Upper lobe of left lung (tissue), 6 donors: Measurements from ENCODE around the gene STK39. TPM values are rescaled to one million over a fixed set of nuclear protein-coding genes. Genes with fewer than 3 reads are reported as not detected.

Experiments
- ATAC-seq, 2 donors: fragments of 200-7000 bp; cut with Tn5 transposase; one replicate each; pipeline ENCODE4 v1.9.1; 2022; ENCODE audit warnings: mild to moderate bottlenecking in 2 of 2, moderate library complexity in 2 of 2; ENCODE audit not compliant: low FRiP score in 2 of 2
- DNase-seq, 2 donors: peaks; one replicate each; pipeline ENCODE4 v3.0.0-alpha.2; 2019 to 2020
- H3K27ac ChIP-seq, 4 donors: fragments of 200-600 bp; sonication (generic); one replicate each; pipeline ENCODE4 v1.5.1; 2016 to 2019
- H3K27me3 ChIP-seq, 4 donors: fragments of 200-600 bp; sonication (generic); one replicate each; pipeline ENCODE4 v1.5.1; 2017 to 2019
- H3K36me3 ChIP-seq, 4 donors: fragments of 200-600 bp; sonication (generic); one replicate each; pipeline ENCODE4 v1.5.1; 2016 to 2019
- H3K4me1 ChIP-seq, 4 donors: fragments of 200-600 bp; sonication (generic); one replicate each; pipeline ENCODE4 v1.5.1; 2018 to 2019
- H3K4me3 ChIP-seq, 4 donors: fragments of 200-600 bp; sonication (generic); one replicate each; pipeline ENCODE4 v1.5.1; 2017 to 2019; ENCODE audit warnings: mild to moderate bottlenecking in 2 of 4, moderate library complexity in 1 of 4
- H3K9me3 ChIP-seq, 4 donors: fragments of 200-600 bp; sonication (generic); one replicate each; pipeline ENCODE4 v1.5.1; 2018 to 2019
- CTCF ChIP-seq, 6 experiments: fragments of 450-650 bp in 4 of 6; fragments of 200-600 bp in 2 of 6; sonication (generic) in 2 of 6; IDR thresholded peaks; one replicate each; pipeline ENCODE4 v1.5.1; 2016 to 2019; ENCODE audit warnings: antibody characterized with exemption in 6 of 6
- EP300 ChIP-seq, 4 donors: sonication (generic); formaldehyde crosslinking; IDR thresholded peaks; one replicate each; pipeline ENCODE4 v1.5.1; 2017; ENCODE audit warnings: antibody characterized with exemption in 4 of 4, control low read depth in 2 of 4
- POLR2A ChIP-seq, 4 donors: fragments of 450-650 bp; IDR thresholded peaks; one replicate each; pipeline ENCODE4 v1.5.1; 2016 to 2017; ENCODE audit warnings: antibody characterized with exemption in 4 of 4, mild to moderate bottlenecking in 2 of 4
- POLR2AphosphoS5 ChIP-seq, 2 donors: sonication (generic); formaldehyde crosslinking; IDR thresholded peaks; one replicate each; pipeline ENCODE4 v1.5.1; 2017; ENCODE audit warnings: antibody characterized with exemption in 2 of 2
- WGBS, 2 donors: methylation state at CpG; one replicate each; pipeline ENCODE4 v1.1.5; 2017 to 2018; 5-methylcytosine and 5-hydroxymethylcytosine counted together
- total RNA-seq, 6 donors: library from RNA; depleted of rRNA in 4 of 6; stranded (reverse); fragments of >200 nt in 4 of 6; gene quantifications; one replicate each; pipeline versions ENCODE4 v1.1.0 to v1.2.1, GENCODE V29; 2016 to 2021
- donor health status: DM: no; HTN: no; CAD: no; lungs with moderate emphysema.
- donor health status: DM: no; HTN: yes; CAD: no; lungs with severe emphysema.

STK39 gene
- total RNA-seq, 6 donors from 2014 or later = 7.9 to 18.8 (median 12.1) TPM

DNA sequence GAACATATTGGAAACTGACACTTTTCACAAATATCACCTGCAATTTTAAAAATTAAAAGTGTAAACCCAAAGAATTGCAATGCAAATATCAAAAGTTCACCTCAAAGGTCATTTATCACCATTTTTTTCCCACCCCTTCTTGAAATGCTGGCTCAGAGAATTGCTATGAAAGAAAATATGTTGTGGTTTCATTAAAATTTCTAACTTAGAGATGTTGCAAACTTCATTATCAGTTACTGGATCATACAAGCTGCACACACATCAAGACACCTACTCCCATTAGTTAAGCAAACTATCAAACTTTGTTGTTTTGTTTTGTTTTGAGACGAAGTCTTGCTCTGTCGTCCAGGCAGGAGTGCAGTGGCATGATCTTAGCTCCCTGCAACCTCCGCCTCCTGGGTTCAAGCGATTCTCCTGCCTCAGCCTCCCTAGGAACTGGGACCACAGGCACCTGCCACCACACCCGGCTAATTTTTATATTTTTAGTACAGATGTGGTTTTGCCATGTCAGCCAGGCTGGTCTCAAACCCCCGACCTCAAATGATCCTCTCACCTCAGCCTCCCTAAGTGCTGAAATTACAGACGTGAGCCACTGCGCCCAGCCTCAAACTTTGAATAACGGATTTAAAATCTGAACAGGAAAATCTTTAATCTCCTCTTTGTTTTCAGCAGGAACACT lies 37.0 kb downstream of the STK39 start:
- H3K9me3 ChIP-seq = no peaks in the 10 kb centered on the region
- H3K4me1 ChIP-seq = peaks cover 10 to 26% (median 23%) of the 10 kb centered on the region in 4 donors
- peak overlapping the region in 3 of 4 donors; percentile 25 to 42 (median 39) for H3K4me3 ChIP-seq
- DNase-seq = no peak
- TF ChIP-seq POLR2A (IDR thresholded peaks at IDR 0.05) (no peak), EP300 (IDR thresholded peaks at IDR 0.05) (no peak), CTCF (IDR thresholded peaks at IDR 0.05) (no peak), POLR2AphosphoS5 (IDR thresholded peaks at IDR 0.05) (no peak)
- H3K27me3 ChIP-seq = no peaks in the 10 kb centered on the region
- ATAC-seq = no peak
- peak overlapping the region in 2 of 4 donors; percentile 65 to 74 for H3K27ac ChIP-seq
- H3K36me3 ChIP-seq = no peaks in the 10 kb centered on the region
- 67 to 70% methylated on average over 9 of the region's 9 CpGs for WGBS, 2 donors

DNA sequence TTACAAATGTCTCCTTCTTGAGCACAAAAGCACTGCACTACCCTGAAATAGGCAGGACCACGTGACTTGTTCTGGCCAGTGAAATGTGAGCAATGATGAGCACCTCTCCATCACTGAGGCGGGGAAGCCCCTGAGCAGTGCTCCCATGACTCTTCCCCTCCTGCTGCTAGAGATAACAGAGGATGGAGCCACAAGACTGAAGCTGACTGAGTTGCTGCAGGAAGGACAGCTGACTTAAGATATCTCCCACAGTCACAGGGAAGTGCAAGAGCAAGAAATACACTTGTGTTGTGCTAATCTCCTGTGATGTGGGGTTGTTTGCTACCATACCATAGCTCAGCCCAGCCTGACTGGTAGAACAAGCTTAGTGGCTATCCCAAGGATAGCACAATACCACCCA lies 38.7 kb downstream of the STK39 start:
- H3K4me1 ChIP-seq = peaks cover 10 to 26% (median 23%) of the 10 kb centered on the region in 4 donors
- no peaks in the 10 kb centered on the region for H3K27me3 ChIP-seq
- H3K27ac ChIP-seq = no peak overlapping the region
- WGBS, 2 donors = 94 to 96% methylated on average over 2 of the region's 2 CpGs
- H3K9me3 ChIP-seq = no peaks in the 10 kb centered on the region
- no peak overlapping the region for H3K4me3 ChIP-seq
- TF ChIP-seq POLR2AphosphoS5 (IDR thresholded peaks at IDR 0.05) = no peak
- no peak for TF ChIP-seq POLR2A (IDR thresholded peaks at IDR 0.05)
- TF ChIP-seq CTCF (IDR thresholded peaks at IDR 0.05) = no peak
- no peak for TF ChIP-seq EP300 (IDR thresholded peaks at IDR 0.05)
- H3K36me3 ChIP-seq = no peaks in the 10 kb centered on the region
- DNase-seq = no peak
- ATAC-seq = no peak

GRCh38 chr2:168207851-168208250 lies 39.5 kb downstream of the STK39 start:
- no peaks in the 10 kb centered on the region for H3K27me3 ChIP-seq
- H3K27ac ChIP-seq = no peak overlapping the region
- no peak overlapping the region for H3K4me3 ChIP-seq
- H3K4me1 ChIP-seq = peaks cover 10 to 26% (median 22%) of the 10 kb centered on the region in 4 donors
- DNase-seq = no peak
- no peaks in the 10 kb centered on the region for H3K9me3 ChIP-seq
- ATAC-seq = no peak
- no peak for TF ChIP-seq CTCF (IDR thresholded peaks at IDR 0.05)
- no peak for TF ChIP-seq POLR2A (IDR thresholded peaks at IDR 0.05)
- no peak for TF ChIP-seq POLR2AphosphoS5 (IDR thresholded peaks at IDR 0.05)
- TF ChIP-seq EP300 (IDR thresholded peaks at IDR 0.05) = no peak
- WGBS, 2 donors = 79 to 87% methylated on average over 3 of the region's 3 CpGs
- no peaks in the 10 kb centered on the region for H3K36me3 ChIP-seq

DNA sequence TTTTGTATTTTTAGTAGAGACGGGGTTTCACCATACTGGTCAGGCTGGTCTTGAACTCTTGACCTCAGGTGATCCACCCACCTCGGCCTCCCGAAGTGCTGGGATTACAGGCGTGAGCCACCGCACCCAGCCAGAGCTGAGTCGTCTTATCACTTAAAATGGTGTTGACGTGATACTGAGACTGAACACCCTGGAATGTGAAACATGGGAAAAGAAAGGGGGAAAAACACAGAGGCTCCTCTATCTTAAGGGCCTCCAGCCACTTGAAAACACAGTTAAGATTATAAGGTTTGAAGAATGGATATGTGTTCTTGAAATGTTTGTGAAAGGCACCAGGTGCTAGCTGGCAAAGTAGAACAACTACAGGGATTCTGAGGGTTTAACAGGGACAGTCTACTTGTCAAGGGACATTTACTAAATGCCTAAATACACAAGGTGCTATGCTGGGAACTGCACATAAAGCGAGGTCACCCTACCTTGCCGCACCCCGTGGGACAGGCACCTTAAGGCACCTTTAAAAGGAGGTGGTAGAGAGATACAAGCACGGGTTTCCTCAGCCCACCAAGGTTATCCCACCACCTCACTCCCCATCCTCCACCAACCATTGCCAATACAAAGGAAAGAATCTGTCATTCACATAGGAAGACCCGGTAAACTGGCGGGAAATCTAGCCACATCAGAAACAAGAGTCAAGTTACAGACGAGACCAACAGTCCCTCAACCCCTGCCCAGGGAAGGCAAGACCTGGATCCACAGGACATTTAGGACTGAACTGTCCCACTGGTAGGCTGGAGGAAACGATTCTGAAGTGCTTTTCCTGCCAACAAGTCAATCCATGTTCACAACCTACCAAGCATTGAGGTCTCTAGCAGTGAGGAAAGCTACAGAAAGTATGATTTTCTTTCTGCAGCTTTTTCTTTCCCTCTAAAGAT lies 43.4 kb downstream of the STK39 start:
- ATAC-seq (peak in 1 of 2 donors; percentile 53), DNase-seq (peak in 1 of 2 donors; percentile 9)
- Histone ChIP-seq H3K27me3 (no peaks in the 10 kb centered on the region), H3K4me1 (no peaks in the 10 kb centered on the region), H3K9me3 (no peaks in the 10 kb centered on the region), H3K36me3 (no peaks in the 10 kb centered on the region), H3K4me3 (no peak overlapping the region), H3K27ac (no peak overlapping the region)
- 75 to 78% methylated on average over 15 of the region's 15 CpGs for WGBS, 2 donors
- TF ChIP-seq POLR2A (IDR thresholded peaks at IDR 0.05) (no peak), POLR2AphosphoS5 (IDR thresholded peaks at IDR 0.05) (no peak), EP300 (IDR thresholded peaks at IDR 0.05) (no peak), CTCF (IDR thresholded peaks at IDR 0.05) (no peak)
